ENCODE results near the gene TIMP3.

TIMP3 gene

GRCh38 chr22:32817137-32817730 is 15.7 kb downstream of the TIMP3 start:
- no peak overlapping the region for H3K4me3 ChIP-seq (ENCODE audit: low read length)
- no peak for DNase-seq (ENCODE audit: low read depth)
- no peak for TF ChIP-seq CTCF (conservative IDR thresholded peaks at IDR 0.05; ENCODE audit: low read depth, low read length)

GRCh38 chr22:32818446-32819115 is 17.1 kb downstream of the TIMP3 start:
- TF ChIP-seq CTCF (conservative IDR thresholded peaks at IDR 0.05; ENCODE audit: low read depth, low read length): no peak
- no peak overlapping the region for H3K4me3 ChIP-seq (ENCODE audit: low read length)
- DNase-seq (ENCODE audit: low read depth): no peak

DNA sequence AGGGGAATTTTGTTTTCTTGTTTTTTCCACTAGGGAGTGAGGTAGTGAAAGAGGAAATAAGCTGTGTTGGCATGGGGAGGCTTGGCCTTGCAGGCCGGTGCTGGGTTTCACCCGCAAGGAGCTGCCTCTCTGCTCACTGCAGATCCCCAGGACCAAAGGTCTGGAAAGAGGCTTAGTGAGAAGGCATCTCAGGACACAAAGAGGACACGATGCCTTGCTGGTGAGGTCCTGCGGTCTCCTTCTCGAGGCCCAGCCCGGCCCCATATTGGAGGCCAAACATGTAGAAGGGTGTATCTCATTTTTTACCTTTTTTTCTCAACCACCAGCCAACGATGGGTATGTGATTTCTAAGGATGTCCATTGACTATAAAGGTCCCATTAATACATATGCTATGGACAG is 17.6 kb downstream of the TIMP3 start:
- no peak overlapping the region for H3K4me3 ChIP-seq (ENCODE audit: low read length)
- no peak for TF ChIP-seq CTCF (conservative IDR thresholded peaks at IDR 0.05; ENCODE audit: low read depth, low read length)
- DNase-seq (ENCODE audit: low read depth): no peak

GRCh38 chr22:32820131-32821119 is 18.9 kb downstream of the TIMP3 start:
- no peak overlapping the region for H3K4me3 ChIP-seq (ENCODE audit: low read length)
- no peak for TF ChIP-seq CTCF (conservative IDR thresholded peaks at IDR 0.05; ENCODE audit: low read depth, low read length)
- no peak for DNase-seq (ENCODE audit: low read depth)

GRCh38 chr22:32822179-32822877 is 20.8 kb downstream of the TIMP3 start:
- DNase-seq (ENCODE audit: low read depth): no peak
- H3K4me3 ChIP-seq (ENCODE audit: low read length): no peak overlapping the region
- no peak for TF ChIP-seq CTCF (conservative IDR thresholded peaks at IDR 0.05; ENCODE audit: low read depth, low read length)

DNA sequence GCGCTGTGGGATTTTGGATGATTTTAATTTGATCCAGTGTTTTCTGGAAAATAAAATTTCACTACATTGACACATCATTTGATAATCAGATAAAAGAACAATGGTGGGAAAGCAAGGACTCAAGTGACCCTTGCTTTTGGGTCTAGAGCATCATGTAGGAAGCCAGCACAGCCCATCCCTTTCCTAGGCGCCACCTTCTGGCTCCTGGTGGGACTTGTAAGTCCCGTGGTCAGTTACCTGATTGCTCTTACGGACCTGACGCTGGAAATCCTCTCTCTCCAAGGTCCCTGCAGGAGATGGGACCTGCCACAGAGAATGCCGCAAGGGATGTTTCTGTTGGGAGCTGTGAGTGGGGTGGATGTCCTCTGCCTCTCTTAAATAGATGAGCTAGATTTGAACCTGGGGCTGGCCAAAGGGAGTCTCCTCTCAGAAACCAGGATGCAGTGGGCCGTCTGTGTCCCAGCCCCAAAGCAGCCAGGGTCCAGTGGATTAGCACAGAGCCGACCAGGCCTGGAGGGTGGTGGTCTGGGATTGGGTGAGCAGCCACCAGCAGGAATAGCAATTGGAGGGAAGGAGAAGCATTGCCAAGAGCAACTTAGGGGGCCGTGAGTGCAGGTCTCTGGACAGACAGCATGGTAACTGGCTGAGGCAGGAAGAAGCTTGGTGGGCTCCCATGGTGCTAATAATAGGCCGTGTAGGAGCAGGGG is 21.7 kb downstream of the TIMP3 start:
- TF ChIP-seq CTCF (conservative IDR thresholded peaks at IDR 0.05; ENCODE audit: low read depth, low read length): peak; percentile 71

More for the DNA sequence above, 21.7 kb downstream of the TIMP3 start:
- H3K4me3 ChIP-seq (ENCODE audit: low read length): no peak overlapping the region
- no peak for DNase-seq (ENCODE audit: low read depth)
